Esophagus squamous epithelium (tissue), 5 donors: ENCODE results near the gene CHD8. TPM values are rescaled to one million over a fixed set of nuclear protein-coding genes. Genes with fewer than 3 reads are reported as not detected.
"Not testable (repeated sequence)": the region's sequence is repeated elsewhere in the genome, so short reads cannot be mapped to it uniquely, and the experiment has no call there.

ENCODE experiments used
- DNase-seq: peaks from one replicate; lab custom pipeline; 2025; lab: John Stamatoyannopoulos, UW
- H3K27ac ChIP-seq, 4 donors: fragments of 200-600 bp; sonication (generic); one replicate each; pipeline ENCODE4 v1.5.1; 2016 to 2019; ENCODE audit warnings: mild to moderate bottlenecking in 1 of 4
- H3K27me3 ChIP-seq, 4 donors: fragments of 200-600 bp; sonication (generic); 1 replicate in 3 of 4; 2 replicates in 1 of 4; pipeline versions ENCODE4 v1.5.1 to v1.6.0; 2017 to 2021; ENCODE audit warnings: antibody characterized with exemption in 1 of 4
- H3K36me3 ChIP-seq, 3 donors: fragments of 200-600 bp; sonication (generic); one replicate each; pipeline ENCODE4 v1.5.1; 2016 to 2019
- H3K4me1 ChIP-seq, 3 donors: fragments of 200-600 bp; sonication (generic); one replicate each; pipeline ENCODE4 v1.5.1; 2017 to 2019
- H3K4me3 ChIP-seq, 4 donors: fragments of 200-600 bp; sonication (generic); 1 replicate in 3 of 4; 2 replicates in 1 of 4; pipeline ENCODE4 v1.5.1; 2016 to 2019; ENCODE audit warnings: mild to moderate bottlenecking in 2 of 4, moderate library complexity in 1 of 4
- H3K9me3 ChIP-seq, 3 donors: fragments of 200-600 bp; sonication (generic); one replicate each; pipeline ENCODE4 v1.5.1; 2016 to 2019
- POLR2A ChIP-seq, 4 donors: fragments of 450-650 bp; IDR thresholded peaks; one replicate each; pipeline ENCODE4 v1.6.1; 2017; ENCODE audit warnings: antibody characterized with exemption in 4 of 4, mild to moderate bottlenecking in 4 of 4, moderate library complexity in 3 of 4
- WGBS, 2 donors: methylation state at CpG; one replicate each; pipeline ENCODE4 v1.1.5; 2018; 5-methylcytosine and 5-hydroxymethylcytosine counted together
- intact Hi-C: fragments of 100-400 bp; cut with DNase I; formaldehyde crosslinking; loops from one replicate; pipeline ENCODE4 v1.15.0; 2022
- total RNA-seq, 4 donors: library from RNA; depleted of rRNA; stranded (reverse); fragments of >200 nt; gene quantifications; one replicate each; pipeline ENCODE4 v1.1.0, GENCODE V29; 2016
- TF ChIP-seq, protein P1 (sequence below), 6 experiments: fragments of 450-650 bp in 4 of 6; fragments of 200-600 bp in 2 of 6; sonication (generic) in 2 of 6; IDR thresholded peaks; one replicate each; pipeline ENCODE4 v1.5.1; 2016 to 2019; ENCODE audit warnings: antibody characterized with exemption in 6 of 6, mild to moderate bottlenecking in 4 of 6, moderate library complexity in 4 of 6
- donor health status: DM: yes; HTN: yes; CAD: no.

Gene CHD8
- total RNA-seq, 4 donors from 2014 or later, result 43.8 to 51.9 (median 47.6) TPM

- no peak for TF ChIP-seq POLR2A (IDR thresholded peaks at IDR 0.05)
- TF ChIP-seq, protein P1, sequence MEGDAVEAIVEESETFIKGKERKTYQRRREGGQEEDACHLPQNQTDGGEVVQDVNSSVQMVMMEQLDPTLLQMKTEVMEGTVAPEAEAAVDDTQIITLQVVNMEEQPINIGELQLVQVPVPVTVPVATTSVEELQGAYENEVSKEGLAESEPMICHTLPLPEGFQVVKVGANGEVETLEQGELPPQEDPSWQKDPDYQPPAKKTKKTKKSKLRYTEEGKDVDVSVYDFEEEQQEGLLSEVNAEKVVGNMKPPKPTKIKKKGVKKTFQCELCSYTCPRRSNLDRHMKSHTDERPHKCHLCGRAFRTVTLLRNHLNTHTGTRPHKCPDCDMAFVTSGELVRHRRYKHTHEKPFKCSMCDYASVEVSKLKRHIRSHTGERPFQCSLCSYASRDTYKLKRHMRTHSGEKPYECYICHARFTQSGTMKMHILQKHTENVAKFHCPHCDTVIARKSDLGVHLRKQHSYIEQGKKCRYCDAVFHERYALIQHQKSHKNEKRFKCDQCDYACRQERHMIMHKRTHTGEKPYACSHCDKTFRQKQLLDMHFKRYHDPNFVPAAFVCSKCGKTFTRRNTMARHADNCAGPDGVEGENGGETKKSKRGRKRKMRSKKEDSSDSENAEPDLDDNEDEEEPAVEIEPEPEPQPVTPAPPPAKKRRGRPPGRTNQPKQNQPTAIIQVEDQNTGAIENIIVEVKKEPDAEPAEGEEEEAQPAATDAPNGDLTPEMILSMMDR (IDR thresholded peaks at IDR 0.05), result no peak
- H3K4me3 ChIP-seq, result no peak overlapping the region
- no peaks in the 10 kb centered on the region for H3K27me3 ChIP-seq
- H3K4me1 ChIP-seq, result no peaks in the 10 kb centered on the region
- H3K27ac ChIP-seq, result no peak overlapping the region
- WGBS, 2 donors, result 88 to 93% methylated on average over 1 of the region's 1 CpG
- no peak for DNase-seq
- peaks cover 0 to 52% (median 12%) of the 10 kb centered on the region in 3 donors for H3K36me3 ChIP-seq
- no peaks in the 10 kb centered on the region for H3K9me3 ChIP-seq
- intact Hi-C loops, result no loop called here
These were observed 81.9 kb downstream of the CHD8 start for GRCh38 chr14:21373980-21374379.

DNA sequence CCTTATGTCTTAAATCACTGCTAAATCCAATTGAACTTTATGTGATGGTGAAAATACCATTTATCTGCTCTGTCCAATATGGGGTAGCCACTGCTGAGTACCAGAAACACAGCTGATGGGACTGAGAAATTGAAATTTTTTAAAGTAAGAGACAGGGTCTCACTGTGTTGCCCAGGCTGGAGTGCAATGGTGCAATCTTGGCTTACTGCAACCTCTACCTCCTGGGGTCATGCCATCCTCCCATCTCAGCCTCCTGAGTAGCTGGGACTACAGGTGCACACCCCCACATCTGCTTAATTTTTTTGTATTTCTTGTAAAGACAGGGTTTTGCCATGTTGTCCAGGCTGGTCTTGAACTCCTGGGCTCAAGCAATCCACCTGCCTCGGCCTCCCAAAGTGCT, 83.1 kb downstream of the CHD8 start:
- WGBS, 2 donors, result 100% methylated on average over 1 of the region's 1 CpG
- H3K4me1 ChIP-seq, H3K9me3 ChIP-seq, intact Hi-C loops, H3K27ac ChIP-seq, H3K27me3 ChIP-seq, DNase-seq, H3K4me3 ChIP-seq: not testable (repeated sequence)
- H3K36me3 ChIP-seq, result peaks cover under 1 to 64% (median 24%) of the 10 kb centered on the region in 3 donors

DNA sequence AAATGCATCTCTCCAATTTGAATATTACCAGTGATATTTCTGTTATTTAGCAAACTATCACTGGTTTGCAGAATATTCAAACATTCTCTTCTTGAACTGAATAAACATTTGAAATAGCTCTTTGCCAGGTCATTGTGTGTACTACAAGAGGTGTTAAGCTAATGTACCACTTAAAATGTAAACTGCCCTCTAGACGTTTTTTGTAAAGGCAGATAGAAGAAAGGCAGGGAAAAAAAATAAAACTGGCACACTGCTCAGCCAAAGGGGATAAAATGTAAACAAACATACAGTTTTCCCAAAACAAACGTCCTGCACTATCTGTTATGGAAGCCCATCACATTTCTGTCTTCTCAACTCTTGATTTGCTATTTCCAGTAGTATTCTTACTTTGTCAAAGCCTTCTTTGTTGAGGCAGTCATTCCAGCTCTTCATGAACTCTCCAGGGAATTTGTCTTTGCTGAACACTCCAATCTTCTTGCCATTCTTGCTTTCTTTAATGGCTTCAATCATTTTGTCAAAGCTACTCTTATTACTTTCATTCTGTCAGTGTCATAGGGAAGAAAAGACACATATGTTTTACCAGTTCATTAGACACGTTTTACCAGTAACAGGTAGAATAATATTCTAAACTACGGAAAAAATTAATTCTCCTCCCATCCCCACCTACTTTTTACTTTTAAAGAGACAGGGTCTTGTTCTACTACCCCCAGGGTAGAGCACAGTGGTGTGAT, 85.8 kb downstream of the CHD8 start:
- intact Hi-C loops, result no loop called here
- DNase-seq, result no peak
- H3K36me3 ChIP-seq, result peaks cover 23 to 82% (median 38%) of the 10 kb centered on the region in 3 donors

GRCh38 chr14:21367582-21368144, 88.3 kb downstream of the CHD8 start:
- intact Hi-C loops, result no loop called here
- WGBS, 2 donors, result 92 to 94% methylated on average over 4 to 6 of the region's 6 CpGs
- no peak for DNase-seq
- H3K9me3 ChIP-seq, result no peaks in the 10 kb centered on the region
- peaks cover 29 to 100% (median 47%) of the 10 kb centered on the region in 3 donors for H3K36me3 ChIP-seq
- H3K27me3 ChIP-seq, result no peaks in the 10 kb centered on the region
- no peak overlapping the region for H3K27ac ChIP-seq
- no peak overlapping the region for H3K4me3 ChIP-seq
- TF ChIP-seq POLR2A (IDR thresholded peaks at IDR 0.05), result no peak
- TF ChIP-seq, protein P1 (IDR thresholded peaks at IDR 0.05), result no peak
- H3K4me1 ChIP-seq, result no peaks in the 10 kb centered on the region

More for the DNA sequence above, 85.8 kb downstream of the CHD8 start:
- Histone ChIP-seq H3K4me1 (no peaks in the 10 kb centered on the region), H3K27me3 (no peaks in the 10 kb centered on the region), H3K9me3 (no peaks in the 10 kb centered on the region), H3K4me3 (no peak overlapping the region), H3K27ac (no peak overlapping the region)
- TF ChIP-seq, protein P1 (IDR thresholded peaks at IDR 0.05), result no peak
- TF ChIP-seq POLR2A (IDR thresholded peaks at IDR 0.05), result no peak
- WGBS, 2 donors, result 49 to 61% methylated on average over 4 of the region's 4 CpGs

GRCh38 chr14:21356511-21356910, 99.4 kb downstream of the CHD8 start:
- intact Hi-C loops, result no loop called here
- Histone ChIP-seq H3K9me3 (no peaks in the 10 kb centered on the region), H3K27ac (no peak overlapping the region), H3K36me3 (peaks cover 9 to 100% (median 76%) of the 10 kb centered on the region in 3 donors), H3K4me1 (no peaks in the 10 kb centered on the region), H3K4me3 (no peak overlapping the region), H3K27me3 (no peaks in the 10 kb centered on the region)
- TF ChIP-seq POLR2A (IDR thresholded peaks at IDR 0.05), result no peak
- TF ChIP-seq, protein P1 (IDR thresholded peaks at IDR 0.05), result no peak
- 91 to 100% methylated on average over 4 of the region's 4 CpGs for WGBS, 2 donors
- no peak for DNase-seq
